ENCODE results near the gene ZNF14.
"Not testable (repeated sequence)": the region's sequence is repeated elsewhere in the genome, so short reads cannot be mapped to it uniquely, and the experiment has no call there.

GRCh38 chr19:19771963-19772362, 39.1 kb upstream of the ZNF14 start:
- TF ChIP-seq CTCF, EZH2 (IDR thresholded peaks at IDR 0.05): not testable (repeated sequence)
